Omental fat pad (tissue), 4 donors: Measurements from ENCODE around the gene ABCC3. TPM values are rescaled to one million over a fixed set of nuclear protein-coding genes. Genes with fewer than 3 reads are reported as not detected.
A peak's percentile ranks its signal among the peaks of the same experiment; 100 is the strongest.

Experiments used
- ATAC-seq: fragments of 150-250 bp; one replicate; pipeline ENCODE4 v1.9.1; 2016; ENCODE audit warnings: mild to moderate bottlenecking, moderate library complexity; ENCODE audit not compliant: low FRiP score
- DNase-seq: peaks from one replicate; pipeline ENCODE4 v3.0.0-alpha.2; 2019; ENCODE audit warnings: low spot score
- total RNA-seq, 4 donors: library from RNA; depleted of rRNA; stranded (reverse); fragments of >200 nt; gene quantifications; one replicate each; pipeline ENCODE4 v1.1.0, GENCODE V29; 2016
- TF ChIP-seq, protein P1 (sequence below), 3 donors: fragments of 450-650 bp; IDR thresholded peaks; one replicate each; pipeline ENCODE4 v1.5.1; 2016 to 2017; ENCODE audit warnings: antibody characterized with exemption in 3 of 3, mild to moderate bottlenecking in 3 of 3, moderate library complexity in 2 of 3

Gene ABCC3
- total RNA-seq, 4 donors from 2014 or later: 2.8 to 19.9 (median 11.1) TPM

DNA sequence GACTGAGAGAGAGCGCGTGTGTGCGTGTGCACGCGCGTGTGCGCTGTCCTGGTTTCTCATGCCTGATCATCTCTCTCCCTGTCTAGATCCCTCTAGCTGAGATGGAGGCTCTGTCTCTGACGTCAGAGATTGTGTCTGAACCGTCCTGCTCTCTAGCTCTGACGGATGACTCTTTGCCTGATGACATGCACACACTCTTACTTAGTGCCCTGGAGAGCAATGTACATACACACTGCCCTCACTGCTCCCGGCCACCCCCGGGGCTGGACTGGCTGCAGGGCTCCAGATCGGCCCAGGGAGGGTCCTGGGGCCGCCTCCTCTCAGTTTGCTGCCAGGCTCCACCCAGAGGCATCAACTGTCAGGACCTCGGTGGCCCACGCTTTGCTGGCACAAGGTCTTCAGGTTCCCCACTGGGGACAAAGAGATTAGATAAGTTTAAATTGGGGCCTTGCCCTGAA lies 13.1 kb upstream of the ABCC3 start:
- DNase-seq: no peak
- TF ChIP-seq, protein P1, sequence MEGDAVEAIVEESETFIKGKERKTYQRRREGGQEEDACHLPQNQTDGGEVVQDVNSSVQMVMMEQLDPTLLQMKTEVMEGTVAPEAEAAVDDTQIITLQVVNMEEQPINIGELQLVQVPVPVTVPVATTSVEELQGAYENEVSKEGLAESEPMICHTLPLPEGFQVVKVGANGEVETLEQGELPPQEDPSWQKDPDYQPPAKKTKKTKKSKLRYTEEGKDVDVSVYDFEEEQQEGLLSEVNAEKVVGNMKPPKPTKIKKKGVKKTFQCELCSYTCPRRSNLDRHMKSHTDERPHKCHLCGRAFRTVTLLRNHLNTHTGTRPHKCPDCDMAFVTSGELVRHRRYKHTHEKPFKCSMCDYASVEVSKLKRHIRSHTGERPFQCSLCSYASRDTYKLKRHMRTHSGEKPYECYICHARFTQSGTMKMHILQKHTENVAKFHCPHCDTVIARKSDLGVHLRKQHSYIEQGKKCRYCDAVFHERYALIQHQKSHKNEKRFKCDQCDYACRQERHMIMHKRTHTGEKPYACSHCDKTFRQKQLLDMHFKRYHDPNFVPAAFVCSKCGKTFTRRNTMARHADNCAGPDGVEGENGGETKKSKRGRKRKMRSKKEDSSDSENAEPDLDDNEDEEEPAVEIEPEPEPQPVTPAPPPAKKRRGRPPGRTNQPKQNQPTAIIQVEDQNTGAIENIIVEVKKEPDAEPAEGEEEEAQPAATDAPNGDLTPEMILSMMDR (IDR thresholded peaks at IDR 0.05): no peak
- ATAC-seq: peak; percentile 34

DNA sequence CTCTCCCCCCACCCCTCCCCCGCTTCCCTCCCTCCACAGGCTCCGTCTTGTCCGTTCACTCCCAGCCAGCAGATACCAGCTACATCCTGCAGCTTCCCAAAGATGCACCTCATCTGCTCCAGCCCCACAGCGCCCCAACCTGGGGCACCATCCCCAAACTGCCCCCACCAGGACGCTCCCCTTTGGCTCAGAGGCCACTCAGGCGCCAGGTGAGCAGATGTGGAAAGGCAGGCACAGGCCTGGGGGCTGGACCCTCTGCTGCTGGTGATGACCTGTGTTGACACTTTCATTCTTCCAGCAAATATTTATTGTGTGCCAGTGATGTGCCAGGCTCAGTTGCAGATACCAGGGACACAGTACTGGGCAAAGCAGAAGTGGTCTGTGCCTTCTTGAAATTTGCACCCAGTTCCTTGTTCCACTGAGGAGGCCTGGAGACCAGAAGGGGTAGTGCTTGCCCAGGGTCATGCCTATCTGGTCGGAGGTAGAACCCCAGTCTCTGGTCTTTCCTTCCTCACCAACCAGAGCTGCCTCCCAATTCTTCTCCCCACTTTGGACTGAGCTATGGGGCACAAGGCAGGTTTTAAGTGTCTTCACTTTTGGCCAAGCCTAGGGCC lies 10.3 kb upstream of the ABCC3 start:
- no peak for DNase-seq
- no peak for ATAC-seq
- TF ChIP-seq, protein P1 (IDR thresholded peaks at IDR 0.05): no peak

DNA sequence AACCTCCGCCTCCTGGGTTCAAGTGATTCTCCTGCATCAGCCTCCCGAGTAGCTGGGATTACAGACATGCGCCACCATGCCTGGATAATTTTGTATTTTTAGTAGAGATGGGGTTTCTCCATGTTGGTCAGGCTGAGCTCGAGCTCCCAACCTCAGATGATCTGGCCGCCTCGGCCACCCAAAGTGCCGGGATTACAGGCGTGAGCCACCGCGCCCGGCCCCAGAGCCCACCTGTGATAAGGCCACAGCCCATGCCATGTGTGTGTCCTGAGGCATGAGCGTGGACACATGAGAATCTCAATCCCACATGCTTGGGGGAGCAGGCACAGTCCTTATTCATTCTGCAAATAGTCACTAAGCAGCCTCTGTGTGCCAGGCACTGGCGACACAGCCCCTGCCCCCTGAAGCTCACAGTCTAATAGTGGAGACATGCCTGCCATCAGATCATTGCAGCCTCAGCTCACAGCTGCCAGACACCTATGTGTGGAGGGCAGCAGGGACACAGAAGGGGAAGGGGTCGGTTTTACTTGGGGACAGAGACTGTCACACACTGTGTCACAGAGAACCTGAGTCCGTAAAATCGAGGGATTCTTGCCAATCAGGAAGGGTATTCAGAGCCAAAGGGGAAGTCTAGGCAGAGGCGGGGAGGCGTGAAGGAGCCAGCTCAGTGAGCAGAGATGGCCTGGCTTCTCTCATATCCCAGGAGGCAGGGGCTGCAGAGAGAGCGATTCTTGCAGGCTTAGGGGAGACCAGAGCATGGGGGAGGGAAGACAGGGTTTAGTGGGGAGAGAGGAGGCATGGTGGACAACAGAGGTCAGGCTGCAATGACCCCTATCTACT lies 9.4 kb upstream of the ABCC3 start:
- DNase-seq (no peak), ATAC-seq (no peak)
- TF ChIP-seq, protein P1 (IDR thresholded peaks at IDR 0.05): no peak

DNA sequence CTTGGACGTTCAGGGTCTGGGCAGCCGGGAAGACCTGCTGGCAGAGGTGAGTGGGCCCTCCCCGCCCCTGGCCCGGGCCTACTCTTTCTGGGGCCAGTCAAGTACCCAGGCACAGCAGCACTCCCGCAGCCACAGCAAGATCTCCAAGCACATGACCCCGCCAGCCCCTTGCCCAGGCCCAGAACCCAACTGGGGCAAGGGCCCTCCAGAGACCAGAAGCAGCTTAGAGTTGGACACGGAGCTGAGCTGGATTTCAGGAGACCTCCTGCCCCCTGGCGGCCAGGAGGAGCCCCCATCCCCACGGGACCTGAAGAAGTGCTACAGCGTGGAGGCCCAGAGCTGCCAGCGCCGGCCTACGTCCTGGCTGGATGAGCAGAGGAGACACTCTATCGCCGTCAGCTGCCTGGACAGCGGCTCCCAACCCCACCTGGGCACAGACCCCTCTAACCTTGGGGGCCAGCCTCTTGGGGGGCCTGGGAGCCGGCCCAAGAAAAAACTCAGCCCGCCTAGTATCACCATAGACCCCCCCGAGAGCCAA lies 8.6 kb upstream of the ABCC3 start:
- TF ChIP-seq, protein P1 (IDR thresholded peaks at IDR 0.05): no peak
- no peak for DNase-seq

DNA sequence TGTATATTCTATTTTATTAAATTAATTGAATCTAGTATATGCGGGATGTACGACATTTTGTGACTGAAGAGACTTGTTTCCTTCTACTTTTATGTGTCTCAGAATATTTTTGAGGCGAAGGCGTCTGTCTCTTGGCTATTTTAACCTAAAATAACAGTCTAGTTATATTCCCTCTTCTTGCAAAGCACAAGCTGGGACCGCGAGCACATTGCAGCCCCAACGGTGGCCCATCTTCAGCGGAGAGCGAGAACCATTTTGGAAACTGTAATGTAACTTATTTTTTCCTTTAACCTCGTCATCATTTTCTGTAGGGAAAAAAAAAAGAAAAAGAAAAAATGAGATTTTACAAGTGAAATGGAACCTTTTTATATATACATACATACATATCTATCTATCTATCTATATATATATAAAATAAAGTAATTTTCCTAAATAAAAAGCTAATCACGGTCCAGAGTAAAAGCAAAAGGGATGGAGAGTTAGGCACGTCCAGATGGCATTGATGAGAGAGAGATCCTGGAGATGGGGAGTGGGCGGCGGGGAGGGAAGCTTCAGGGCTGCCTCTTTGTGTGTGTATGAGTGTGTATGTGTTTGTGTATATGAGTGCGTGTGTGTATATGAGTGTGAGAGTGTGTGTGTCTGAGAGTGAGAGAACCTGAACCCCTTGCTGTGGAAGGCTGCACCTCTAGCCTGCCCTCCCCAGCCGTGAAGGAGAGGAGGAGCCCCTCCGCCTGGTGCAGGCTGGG lies 7.5 kb upstream of the ABCC3 start:
- DNase-seq: no peak
- ATAC-seq: no peak
- TF ChIP-seq, protein P1 (IDR thresholded peaks at IDR 0.05): no peak

More for the DNA sequence above, 8.6 kb upstream of the ABCC3 start:
- peak; percentile 57 for ATAC-seq

DNA sequence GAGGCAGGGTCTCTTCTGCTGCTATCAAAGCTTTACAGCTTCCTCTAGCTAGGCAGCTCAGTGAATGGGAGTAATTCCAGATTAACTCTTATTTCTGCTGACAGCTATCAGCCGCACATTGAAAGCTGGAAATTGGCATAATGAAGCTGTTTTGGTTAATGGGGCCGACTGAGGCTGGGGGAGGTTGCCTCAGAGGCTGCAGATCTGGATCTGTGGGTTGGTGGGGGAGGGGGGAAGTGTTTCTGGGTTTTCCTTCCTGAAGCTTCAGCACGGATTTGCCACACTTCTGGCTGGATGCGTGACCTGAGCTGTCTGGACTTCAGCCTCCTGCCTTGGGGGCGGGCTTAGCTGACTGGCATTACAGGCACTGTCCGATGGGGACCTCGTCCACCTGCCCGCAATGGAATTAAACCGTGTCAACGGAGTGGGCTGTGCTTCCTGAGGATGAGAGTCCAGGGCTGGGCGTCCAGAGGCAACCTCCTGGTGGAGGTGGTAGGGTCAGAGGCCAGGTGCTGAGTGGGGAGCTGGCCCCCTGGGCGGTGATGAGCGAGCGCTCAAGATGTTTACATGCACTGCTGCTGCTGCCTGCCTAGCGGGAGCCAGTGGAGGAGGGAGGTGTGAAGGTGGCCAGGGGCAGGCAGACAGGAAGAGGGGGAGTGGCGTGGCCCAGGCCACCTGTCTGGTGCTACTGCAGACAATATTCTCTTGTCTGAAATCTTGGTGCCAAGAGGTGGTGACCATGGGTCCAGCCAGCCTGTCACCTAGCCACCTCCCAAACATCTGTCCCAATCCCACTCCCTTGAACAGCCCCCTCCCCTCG lies 6.7 kb upstream of the ABCC3 start:
- TF ChIP-seq, protein P1 (IDR thresholded peaks at IDR 0.05): no peak
- no peak for DNase-seq
- no peak for ATAC-seq
